K562 (cell line): Measurements from ENCODE around the gene PLIN5.
"Not testable (repeated sequence)": the region's sequence is repeated elsewhere in the genome, so short reads cannot be mapped to it uniquely, and the experiment has no call there.

Source experiments
- ETV5 ChIP-seq: sonication (generic); formaldehyde crosslinking; IDR thresholded peaks from 2 replicates; pipeline ENCODE4 v1.4.0; 2020; ENCODE audit warnings: low read depth, mild to moderate bottlenecking, missing genetic modification reagents
- NR3C1 ChIP-seq: sonication (generic); formaldehyde crosslinking; IDR thresholded peaks from 2 replicates; pipeline ENCODE4 v1.8.1; 2022; ENCODE audit warnings: missing genetic modification reagents
- RBFOX2 ChIP-seq: fragments of 200-400 bp; formaldehyde crosslinking; IDR thresholded peaks from 2 replicates; pipeline ENCODE4 v1.6.1; 2017; ENCODE audit warnings: low read depth, mild to moderate bottlenecking, low read length, moderate library complexity
- ZNF165 ChIP-seq: fragments of 250-450 bp; sonication (Bioruptor Pico); IDR thresholded peaks from 2 replicates; pipeline ENCODE4 v1.4.0; 2020; ENCODE audit warnings: borderline replicate concordance
- ZNF24 ChIP-seq: fragments of 450-650 bp; IDR thresholded peaks from 2 replicates; pipeline ENCODE4 v1.6.1; 2016
- TF ChIP-seq, protein P1 (sequence below), 2 experiments: fragments of 450-650 bp; formaldehyde crosslinking in 1 of 2; IDR thresholded peaks; 2 replicates each; pipeline versions ENCODE4 v1.4.0 to v1.6.1; 2014 to 2020; ENCODE audit warnings: mild to moderate bottlenecking in 2 of 2, borderline replicate concordance in 1 of 2, low read depth in 1 of 2
- TF ChIP-seq, protein P2 (sequence below): fragments of 250-450 bp; sonication (Bioruptor Pico); IDR thresholded peaks from 2 replicates; pipeline ENCODE4 v1.5.0; 2020; ENCODE audit warnings: mild to moderate bottlenecking, borderline replicate concordance
- TF ChIP-seq, protein P3 (sequence below): sonication (generic); formaldehyde crosslinking; IDR thresholded peaks from 2 replicates; pipeline ENCODE4 v1.4.0; 2020; ENCODE audit warnings: mild to moderate bottlenecking, missing genetic modification reagents

DNA sequence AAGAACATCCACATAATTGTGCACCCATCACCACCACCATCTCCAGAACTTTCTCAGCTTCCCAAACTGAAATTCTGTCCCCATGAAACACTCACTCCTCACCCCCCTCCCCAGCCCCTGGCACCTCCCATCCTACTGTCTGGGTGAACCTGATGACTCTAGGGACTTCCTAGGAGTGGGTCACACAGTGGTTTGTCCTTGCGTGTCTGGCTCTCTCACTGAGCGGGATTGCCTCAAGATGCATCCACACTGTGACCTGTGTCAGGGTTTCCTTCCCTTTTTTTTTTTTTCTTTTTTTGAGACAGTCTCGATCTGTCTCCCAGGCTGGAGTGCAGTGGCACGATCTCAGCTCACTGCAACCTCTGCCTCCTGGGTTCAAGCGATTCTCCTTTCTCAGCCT, 28.5 kb upstream of the PLIN5 start:
- TF ChIP-seq, protein P1, sequence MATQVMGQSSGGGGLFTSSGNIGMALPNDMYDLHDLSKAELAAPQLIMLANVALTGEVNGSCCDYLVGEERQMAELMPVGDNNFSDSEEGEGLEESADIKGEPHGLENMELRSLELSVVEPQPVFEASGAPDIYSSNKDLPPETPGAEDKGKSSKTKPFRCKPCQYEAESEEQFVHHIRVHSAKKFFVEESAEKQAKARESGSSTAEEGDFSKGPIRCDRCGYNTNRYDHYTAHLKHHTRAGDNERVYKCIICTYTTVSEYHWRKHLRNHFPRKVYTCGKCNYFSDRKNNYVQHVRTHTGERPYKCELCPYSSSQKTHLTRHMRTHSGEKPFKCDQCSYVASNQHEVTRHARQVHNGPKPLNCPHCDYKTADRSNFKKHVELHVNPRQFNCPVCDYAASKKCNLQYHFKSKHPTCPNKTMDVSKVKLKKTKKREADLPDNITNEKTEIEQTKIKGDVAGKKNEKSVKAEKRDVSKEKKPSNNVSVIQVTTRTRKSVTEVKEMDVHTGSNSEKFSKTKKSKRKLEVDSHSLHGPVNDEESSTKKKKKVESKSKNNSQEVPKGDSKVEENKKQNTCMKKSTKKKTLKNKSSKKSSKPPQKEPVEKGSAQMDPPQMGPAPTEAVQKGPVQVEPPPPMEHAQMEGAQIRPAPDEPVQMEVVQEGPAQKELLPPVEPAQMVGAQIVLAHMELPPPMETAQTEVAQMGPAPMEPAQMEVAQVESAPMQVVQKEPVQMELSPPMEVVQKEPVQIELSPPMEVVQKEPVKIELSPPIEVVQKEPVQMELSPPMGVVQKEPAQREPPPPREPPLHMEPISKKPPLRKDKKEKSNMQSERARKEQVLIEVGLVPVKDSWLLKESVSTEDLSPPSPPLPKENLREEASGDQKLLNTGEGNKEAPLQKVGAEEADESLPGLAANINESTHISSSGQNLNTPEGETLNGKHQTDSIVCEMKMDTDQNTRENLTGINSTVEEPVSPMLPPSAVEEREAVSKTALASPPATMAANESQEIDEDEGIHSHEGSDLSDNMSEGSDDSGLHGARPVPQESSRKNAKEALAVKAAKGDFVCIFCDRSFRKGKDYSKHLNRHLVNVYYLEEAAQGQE (IDR thresholded peaks at IDR 0.05; ENCODE audit: borderline replicate concordance): not testable (repeated sequence)
- TF ChIP-seq, protein P1 (CRISPR knock-in tag; IDR thresholded peaks at IDR 0.05; ENCODE audit: low read depth): not testable (repeated sequence)
- TF ChIP-seq ZNF24; ZNF165 (CRISPR knock-in tag); NR3C1; RBFOX2; ETV5 (CRISPR knock-in tag): not testable (repeated sequence)
- TF ChIP-seq, protein P2, sequence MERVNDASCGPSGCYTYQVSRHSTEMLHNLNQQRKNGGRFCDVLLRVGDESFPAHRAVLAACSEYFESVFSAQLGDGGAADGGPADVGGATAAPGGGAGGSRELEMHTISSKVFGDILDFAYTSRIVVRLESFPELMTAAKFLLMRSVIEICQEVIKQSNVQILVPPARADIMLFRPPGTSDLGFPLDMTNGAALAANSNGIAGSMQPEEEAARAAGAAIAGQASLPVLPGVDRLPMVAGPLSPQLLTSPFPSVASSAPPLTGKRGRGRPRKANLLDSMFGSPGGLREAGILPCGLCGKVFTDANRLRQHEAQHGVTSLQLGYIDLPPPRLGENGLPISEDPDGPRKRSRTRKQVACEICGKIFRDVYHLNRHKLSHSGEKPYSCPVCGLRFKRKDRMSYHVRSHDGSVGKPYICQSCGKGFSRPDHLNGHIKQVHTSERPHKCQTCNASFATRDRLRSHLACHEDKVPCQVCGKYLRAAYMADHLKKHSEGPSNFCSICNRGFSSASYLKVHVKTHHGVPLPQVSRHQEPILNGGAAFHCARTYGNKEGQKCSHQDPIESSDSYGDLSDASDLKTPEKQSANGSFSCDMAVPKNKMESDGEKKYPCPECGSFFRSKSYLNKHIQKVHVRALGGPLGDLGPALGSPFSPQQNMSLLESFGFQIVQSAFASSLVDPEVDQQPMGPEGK: not testable (repeated sequence)
- TF ChIP-seq, protein P3, sequence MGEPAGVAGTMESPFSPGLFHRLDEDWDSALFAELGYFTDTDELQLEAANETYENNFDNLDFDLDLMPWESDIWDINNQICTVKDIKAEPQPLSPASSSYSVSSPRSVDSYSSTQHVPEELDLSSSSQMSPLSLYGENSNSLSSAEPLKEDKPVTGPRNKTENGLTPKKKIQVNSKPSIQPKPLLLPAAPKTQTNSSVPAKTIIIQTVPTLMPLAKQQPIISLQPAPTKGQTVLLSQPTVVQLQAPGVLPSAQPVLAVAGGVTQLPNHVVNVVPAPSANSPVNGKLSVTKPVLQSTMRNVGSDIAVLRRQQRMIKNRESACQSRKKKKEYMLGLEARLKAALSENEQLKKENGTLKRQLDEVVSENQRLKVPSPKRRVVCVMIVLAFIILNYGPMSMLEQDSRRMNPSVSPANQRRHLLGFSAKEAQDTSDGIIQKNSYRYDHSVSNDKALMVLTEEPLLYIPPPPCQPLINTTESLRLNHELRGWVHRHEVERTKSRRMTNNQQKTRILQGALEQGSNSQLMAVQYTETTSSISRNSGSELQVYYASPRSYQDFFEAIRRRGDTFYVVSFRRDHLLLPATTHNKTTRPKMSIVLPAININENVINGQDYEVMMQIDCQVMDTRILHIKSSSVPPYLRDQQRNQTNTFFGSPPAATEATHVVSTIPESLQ: not testable (repeated sequence)
